NCI-H1105 (cell line): Measurements from ENCODE around the gene MTM1.
A peak's percentile ranks its signal among the peaks of the same experiment; 100 is the strongest.

Experiments used
- DNase-seq: peaks from one replicate; lab custom pipeline; 2025; lab: John Stamatoyannopoulos, UW

MTM1 gene

GRCh38 chrX:150676221-150676620, 107.8 kb downstream of the MTM1 start:
- no peak for DNase-seq

GRCh38 chrX:150680974-150681373, 112.6 kb downstream of the MTM1 start:
- DNase-seq, result peak; percentile 48

DNA sequence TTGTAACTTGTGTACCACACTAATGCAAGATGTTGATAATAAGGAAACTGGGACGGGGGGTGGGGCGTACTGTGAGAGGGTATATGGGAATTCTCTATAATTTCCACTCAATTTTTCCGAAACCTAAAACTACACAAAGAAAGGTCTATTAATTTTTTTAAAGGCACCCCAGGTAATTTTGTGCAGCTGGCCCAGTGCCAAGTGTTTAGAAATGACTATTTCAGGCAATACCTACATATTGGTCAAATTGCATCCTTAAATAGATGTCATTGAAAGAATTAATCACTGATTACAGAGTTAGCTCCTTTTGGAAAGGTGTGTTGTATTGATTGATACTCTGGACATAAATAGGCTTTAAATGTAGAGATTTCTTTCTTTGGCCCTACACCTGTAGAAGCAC, 114.7 kb downstream of the MTM1 start:
- no peak for DNase-seq

GRCh38 chrX:150683536-150684146, 115.2 kb downstream of the MTM1 start:
- peak; percentile 63 for DNase-seq

DNA sequence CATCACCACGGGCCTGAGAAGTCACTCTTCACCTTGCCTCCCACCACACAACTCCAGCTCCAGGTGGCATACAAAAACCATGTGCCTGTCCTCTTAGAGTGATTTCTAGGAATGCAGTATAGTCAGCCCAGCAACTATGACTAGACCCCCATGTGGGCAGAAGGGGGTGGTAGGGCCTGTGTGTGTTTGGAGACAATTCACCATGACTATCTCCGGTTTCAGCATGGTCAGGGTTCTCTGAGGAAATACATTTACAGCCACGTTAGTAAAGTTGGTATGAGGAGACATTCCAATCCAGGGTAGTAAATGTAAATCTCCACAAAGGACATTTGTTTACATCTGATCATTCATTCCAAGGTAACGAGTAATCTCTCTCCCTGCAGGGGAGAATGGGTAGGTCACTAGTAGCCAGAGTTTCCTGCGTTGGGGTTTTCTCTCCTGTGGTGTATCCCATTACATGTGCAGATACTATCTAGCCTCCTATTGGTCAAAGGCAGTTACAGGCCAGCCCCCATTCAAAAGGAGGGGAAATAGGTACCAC, 120.6 kb downstream of the MTM1 start:
- no peak for DNase-seq

DNA sequence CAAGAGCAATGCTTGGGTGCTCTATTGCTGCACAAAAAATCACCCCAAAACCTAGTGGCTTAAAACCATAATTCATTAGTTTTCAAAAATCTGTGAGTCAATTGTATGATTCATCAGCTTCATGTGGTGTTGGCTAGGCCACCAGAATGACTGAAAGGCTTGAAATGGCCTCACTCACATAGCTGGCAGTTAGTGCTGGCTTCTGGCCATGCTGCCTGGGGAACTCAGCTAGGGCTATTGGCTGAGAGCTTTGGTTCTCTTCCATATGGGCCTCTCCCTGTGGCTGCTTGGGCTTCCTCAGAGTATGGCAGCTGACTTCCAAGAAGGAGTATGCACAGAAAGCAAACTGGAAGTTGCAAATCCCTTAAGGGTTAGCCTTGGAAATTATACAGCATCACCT, 121.7 kb downstream of the MTM1 start:
- DNase-seq, result no peak

- DNase-seq, result no peak
These were observed 123.9 kb downstream of the MTM1 start for GRCh38 chrX:150692296-150692695.

DNA sequence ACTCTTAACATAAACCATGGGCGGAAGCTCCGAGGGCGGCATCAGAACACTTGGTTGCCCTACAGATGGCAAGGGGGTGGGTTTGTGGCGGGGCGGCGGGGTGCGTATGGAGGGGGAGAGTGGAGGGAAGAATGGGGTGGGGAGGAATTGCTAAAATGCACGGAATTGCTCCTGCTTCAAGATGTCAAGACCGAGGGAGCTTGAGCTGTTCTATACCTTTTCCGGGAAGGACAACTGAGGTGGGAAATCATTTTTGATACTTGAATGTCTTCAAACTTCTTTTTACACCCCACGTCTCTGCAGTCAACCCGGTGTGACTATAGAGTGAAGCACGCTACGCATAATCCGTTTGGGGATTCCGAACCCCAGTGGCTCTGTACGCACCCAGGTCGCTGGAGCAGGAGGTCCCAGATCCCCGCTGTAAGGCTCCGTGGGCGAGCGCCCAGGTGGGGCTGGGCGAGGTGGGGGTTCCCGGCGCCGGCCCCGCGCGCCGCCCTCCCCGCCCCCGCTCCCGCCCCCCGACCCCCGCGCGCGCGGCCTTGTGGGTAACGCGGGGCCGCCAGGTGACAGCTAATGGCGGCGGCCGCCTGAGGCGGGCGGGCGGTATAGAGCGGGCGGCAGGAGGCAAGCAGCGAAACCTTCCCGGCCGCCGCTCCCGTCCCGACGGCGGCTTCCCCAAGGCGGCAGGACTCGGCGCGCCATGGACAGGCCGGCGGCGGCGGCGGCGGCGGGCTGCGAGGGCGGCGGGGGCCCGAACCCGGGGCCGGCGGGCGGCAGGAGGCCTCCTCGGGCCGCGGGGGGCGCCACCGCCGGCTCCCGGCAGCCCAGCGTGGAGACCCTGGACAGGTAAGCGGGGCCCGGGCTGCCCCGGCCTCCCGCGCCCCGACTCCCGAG, 124.7 kb downstream of the MTM1 start, which contains the start of gene MTMR1:
Gene MTMR1, plus strand, starts transcription at position 566 of the 894 bp plus-strand sequence. Its CDS starts 135 bp downstream, at position 701.
- peak; percentile 38 for DNase-seq

GRCh38 chrX:150693725-150694574, 125.5 kb downstream of the MTM1 start:
- DNase-seq, result peak; percentile 81

- no peak for DNase-seq
These were observed 126.5 kb downstream of the MTM1 start for GRCh38 chrX:150694738-150695410.

- DNase-seq, result no peak
These were observed 127.9 kb downstream of the MTM1 start for GRCh38 chrX:150696331-150696730.

DNA sequence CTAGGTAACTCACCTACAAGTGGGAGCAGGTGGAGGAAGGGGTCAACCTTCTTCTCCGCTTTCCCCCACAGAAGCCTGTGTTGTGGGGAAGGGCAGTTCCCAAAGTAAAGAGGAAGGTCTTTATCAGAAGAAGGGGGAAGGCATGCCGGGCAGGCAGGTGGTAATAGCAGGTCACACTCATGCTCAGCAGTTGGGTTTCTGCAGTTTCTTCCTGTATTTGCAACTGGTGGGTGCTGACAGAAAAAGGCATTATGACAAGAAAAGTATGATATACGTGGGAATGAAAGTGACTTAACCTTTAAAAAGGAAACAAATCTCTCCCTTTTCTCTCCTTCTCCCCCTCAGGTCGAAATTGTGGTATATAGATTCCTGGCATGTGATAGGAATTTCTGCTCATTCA, 128.4 kb downstream of the MTM1 start:
- no peak for DNase-seq

- no peak for DNase-seq
These were observed 129.2 kb downstream of the MTM1 start for GRCh38 chrX:150697641-150698040.

DNA sequence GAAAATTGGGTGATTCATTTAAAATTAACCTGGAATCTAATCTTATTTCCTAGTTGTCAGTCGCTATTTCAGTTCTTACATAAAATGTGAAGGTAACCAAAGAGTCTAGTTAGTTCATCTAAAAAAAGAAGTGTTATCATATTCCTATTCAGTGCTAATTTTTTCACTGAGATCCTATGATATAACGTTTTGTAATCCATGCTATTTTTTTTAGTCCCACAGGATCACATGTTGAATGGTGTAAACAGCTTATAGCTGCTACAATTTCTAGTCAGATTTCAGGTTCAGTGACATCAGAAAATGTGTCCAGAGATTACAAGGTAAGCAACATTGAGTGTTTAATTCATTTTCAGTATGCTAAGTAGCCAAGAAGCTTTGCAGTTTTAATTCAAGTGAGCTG, 130.6 kb downstream of the MTM1 start:
- DNase-seq, result no peak

- no peak for DNase-seq
These were observed 131.7 kb downstream of the MTM1 start for GRCh38 chrX:150700107-150700506.

DNA sequence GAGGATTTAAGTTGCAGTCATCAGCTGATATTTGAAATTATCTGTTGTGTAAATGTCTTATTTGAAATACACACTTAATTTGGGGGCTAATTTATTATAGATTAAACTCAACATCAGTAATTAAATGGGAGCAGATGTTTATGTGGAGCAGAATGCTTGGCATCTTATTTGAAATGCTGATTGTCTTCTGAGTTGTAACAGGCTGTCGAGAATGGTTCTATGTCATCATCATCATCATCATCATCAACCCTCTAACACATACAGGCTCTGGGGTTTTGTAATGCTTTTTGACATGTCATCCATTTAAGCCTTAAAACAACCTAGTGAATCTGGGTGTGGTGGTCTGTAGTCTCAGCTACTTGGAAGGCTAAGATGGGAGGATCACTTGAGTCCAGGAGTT, 133.0 kb downstream of the MTM1 start:
- DNase-seq, result no peak

- DNase-seq, result no peak
These were observed 134.7 kb downstream of the MTM1 start for GRCh38 chrX:150702966-150703694.

- no peak for DNase-seq
These were observed 135.2 kb downstream of the MTM1 start for GRCh38 chrX:150703695-150703974.

DNA sequence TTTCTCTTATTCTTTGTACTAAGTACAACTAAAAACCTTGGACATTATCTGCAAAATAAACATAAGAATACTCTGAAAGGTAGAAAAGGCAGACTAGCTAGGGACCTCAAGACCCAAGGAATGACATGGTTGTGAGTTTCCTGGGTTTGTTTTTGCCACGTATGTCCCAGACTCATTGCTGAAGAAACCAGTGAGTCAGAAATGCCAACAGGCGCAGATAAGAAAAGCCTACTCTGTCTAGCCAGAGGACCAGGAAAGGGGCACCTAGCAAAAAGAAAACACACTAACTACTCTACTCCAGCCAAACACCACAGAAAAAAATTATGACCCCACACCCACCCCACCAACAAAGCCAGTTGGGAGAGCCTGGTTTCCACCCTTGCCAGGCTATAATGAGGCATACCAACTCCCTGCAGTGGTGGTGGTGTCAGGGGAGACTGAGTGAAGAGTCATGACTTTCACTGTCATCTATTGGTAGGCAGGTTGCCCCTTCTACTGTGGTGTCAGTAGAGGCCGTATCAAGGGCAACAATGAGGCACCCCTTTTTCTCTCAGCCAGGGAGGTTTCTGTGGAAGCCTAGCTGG, 135.7 kb downstream of the MTM1 start:
- DNase-seq, result no peak

DNA sequence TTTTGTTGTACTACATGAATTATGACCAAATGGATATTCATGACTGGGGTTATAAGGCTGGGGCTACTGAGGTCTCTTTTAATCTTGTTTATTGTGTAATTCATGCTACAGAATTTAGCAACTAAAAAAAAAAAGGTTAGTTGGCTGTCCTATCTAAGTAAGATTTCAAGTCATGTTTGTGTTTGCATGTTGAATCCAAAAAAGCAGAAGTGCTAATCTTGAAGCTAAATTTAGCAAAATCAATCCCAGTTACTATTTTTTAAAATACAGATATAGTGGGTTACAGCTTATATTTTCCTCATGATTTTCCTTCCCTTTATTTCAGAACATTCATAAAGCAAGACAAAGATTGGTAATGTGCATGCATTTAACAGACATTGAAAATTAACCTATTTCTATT, 144.2 kb downstream of the MTM1 start:
- DNase-seq, result no peak

GRCh38 chrX:150715184-150715583, 146.8 kb downstream of the MTM1 start:
- no peak for DNase-seq
